GM21390 (cell line): Measurements from ENCODE around the gene LBX2.

Experiments used
- ATAC-seq: cut with Tn5 transposase; IDR thresholded peaks from one replicate; pipeline ENCODE4 v1.9.1; 2021; ENCODE audit not compliant: unreplicated experiment

Gene LBX2

DNA sequence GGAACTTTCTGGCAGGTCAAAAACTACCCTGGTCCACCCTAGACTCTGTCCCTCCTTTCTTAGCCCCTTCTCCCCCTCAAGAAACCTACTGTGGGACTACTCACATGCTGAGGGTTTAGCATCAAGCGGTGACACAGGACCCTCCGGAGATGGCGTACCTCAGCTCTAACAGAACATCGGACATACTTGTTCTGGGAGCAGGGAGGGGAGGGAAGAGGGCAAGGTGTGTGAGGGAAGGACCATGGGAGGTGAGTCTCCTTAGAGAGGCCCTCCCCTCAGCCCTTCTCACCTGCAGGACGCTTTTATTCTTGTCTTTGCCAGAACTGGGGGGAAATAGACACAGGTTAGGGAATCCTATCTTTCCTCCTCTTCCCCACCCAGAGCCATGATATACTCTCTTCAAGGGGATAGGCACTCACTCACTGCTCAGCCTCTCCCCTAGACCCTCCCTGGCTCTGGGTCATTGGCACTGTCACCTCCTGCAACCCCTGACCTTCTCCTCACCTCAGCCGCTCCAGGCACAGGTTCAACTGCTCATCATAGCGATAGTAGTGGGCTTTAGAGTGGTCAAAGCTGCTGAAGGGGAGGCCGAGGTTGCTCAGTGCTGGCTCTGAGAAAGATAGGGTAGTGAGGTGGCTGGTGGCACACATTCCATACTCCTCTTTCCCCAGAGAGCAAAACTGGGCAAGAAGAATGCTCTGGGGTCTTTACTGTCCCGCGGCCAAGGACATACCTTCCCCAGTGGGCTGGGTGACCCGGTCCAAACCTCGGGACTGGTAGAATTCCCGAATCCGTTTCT lies 6.2 kb upstream of the LBX2 start:
- ATAC-seq: no peak

DNA sequence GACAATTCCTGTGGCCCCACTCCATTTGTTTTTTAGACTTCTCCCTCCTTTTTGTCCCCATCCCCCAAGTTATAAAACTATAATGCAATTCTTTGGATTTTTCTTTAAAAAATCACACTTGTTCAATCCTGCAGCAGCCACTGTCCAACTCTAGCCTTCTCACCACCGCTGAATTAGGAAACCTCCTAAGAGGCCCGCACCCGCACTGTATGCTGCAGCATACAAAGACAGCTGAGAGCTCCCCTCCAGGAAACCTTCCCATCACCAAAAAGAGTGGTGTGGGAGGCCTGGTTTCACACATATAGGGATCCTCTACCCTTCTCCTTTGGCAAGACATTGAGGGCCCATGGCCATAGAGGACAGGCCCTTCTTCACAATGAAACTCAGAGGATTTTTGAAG lies 5.2 kb upstream of the LBX2 start:
- ATAC-seq: no peak

DNA sequence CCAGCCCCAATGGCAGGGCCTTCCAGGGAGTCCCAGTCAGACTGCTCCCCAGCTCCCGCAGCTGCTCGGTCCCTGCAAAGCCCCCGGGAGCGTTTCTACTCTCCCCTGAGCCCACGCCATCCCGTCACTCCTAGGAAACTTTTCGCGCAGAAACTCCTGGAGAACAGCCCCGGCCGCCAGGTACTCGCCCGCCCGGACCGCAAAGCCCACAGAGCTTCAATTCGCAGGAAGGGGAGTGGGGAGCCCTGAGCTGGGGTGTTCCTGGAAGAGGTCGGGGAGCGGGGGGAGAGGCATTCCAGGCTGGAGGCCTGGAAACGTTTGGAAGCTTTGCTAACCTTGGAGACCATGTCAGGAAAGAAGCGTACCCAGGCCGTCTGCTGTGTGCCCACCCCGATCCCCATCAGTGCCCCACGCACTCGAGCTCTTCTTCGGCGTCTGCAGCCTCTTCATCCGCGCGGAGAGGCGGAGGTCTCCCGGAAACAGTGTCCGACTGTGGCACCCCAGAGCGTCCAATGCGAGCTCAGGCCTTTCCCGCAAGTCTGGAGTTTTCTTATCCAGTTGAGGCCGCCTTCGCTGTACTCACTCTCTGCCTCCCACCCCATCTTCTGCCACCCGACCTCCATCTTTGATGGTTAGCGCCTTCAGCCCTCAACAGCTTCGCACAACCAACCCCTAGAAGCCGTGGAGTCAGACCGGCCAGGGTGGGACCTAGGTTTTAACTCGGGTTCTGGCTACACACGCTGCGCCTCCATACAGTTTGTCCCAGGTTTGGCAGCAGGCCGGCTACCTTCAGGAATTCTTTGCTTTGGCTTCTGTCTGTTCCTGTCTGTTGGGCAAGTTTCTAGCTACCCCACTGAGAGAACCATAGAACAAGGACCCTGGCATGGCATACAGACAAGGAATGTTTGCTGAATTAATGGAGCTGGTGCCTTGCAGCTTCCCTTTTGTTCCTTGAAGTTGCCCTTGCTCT lies 4.4 kb upstream of the LBX2 start:
- no peak for ATAC-seq

DNA sequence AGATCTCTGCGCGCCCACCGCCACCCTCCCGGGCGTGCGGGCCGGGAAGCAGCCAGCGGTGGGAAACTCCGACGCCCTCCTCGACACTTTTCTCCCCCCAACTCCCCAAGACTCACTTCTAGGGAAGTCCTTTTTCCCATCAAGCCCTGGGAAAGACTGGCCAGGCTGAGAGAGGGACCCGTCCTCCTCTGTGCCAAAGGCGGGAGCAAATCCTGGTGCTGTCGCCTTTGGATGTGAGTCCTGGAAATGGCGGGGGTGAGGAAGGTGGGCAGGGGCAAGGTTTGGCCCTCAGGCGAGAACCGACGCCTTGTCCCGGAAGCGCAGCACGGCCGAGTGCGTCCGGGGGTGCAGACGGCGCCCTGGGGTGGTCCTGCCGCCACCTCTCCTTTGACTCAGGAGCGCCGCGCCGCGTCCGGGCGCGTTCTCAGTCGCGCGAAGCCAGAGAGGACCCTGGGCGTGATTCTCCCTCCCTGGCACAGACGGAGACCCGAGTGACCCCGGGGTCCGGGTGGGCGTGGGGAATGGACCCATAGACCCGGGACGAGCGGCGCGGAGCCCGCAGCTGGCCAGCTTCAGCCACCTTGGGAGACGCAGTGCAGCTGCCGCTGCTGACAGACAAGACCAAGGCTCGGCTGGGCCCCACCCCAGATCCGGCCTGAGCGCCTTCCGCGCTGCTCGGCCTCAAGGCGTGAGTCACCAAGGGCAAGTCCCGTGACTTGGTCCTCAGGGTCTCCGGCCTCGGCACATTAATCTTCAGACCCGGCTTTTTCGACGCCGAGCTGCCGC lies 3.5 kb upstream of the LBX2 start:
- peak; percentile 35 for ATAC-seq

DNA sequence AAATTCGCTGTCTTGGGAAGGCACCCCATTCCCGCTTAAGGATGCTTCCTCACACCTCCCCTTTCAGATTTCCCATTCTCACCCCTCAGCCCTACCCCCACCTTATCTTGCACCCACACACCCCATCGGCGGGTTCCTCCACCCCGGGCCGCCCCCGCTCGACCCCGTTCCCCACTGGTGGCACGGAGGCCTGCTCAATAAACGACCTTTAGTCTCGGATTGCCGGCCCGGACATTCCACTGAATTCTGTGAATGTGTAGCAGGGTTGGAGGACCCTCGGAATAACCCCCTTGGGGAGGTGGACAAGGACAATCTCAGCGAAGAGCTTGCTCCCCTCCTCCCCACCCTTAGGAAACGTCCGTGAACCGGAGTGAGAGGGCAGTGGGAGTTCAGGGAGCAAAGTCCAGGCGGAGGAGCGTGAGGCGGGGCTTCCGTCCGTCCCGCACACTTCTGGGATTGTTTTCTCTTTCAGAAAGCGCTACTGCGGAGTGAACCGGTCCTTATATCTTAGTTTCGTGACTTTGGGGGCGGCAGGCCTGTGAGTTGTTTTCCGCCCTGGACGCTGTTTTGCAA lies 2.8 kb upstream of the LBX2 start:
- ATAC-seq: no peak

DNA sequence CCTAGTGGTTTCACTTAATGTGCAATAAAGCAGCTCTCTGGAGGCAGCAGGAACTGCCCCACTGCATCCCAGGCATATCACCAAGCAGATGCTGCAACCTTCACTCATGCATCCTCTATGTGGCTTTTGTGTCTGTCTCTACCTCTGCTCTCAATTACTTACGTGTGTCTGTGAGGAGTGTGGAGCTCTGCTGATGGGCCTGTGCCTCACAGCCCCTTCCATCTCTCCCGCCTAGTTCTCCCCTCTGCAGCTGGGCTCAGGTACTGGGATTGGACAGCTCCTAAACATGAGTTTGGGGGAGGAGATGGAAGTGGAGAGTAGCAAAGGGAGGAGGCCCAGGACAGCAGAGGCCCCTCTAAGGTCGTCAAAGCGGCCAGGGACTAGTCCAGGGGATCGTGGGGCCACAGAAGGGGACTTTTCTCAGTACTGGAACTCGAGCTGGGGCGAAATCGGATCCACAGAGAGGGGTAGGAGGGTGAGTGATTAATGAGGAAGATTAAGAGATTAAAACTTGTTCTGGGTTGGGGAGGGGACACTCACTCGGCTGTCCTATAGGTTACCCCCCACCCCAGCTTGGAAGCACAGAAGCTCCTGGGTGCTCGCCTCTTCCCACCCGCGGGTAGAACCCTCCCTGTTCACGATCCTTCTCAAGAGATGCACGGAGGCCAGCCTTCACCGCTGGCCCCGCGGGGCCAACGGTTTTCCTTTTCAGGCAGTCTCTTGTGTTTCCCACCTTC lies 2.1 kb upstream of the LBX2 start:
- ATAC-seq: no peak

DNA sequence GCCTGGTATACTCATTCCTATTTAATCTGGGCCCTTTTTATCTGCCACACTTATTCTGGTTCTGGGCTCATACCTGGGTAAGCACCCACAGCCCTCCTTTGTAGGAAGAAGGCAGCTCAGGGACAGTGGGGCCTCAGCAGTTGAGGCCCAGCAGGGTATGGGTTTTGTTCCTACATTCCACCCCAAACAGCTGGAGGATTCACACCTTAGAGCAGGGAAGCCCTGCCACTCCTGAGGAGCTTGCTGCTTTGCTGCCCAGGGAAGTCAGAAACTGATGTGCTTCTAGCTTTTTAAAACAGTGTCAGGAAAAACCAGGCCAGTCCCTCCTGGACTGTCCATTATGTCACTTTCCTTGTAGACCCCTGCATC lies 1.2 kb upstream of the LBX2 start:
- no peak for ATAC-seq

DNA sequence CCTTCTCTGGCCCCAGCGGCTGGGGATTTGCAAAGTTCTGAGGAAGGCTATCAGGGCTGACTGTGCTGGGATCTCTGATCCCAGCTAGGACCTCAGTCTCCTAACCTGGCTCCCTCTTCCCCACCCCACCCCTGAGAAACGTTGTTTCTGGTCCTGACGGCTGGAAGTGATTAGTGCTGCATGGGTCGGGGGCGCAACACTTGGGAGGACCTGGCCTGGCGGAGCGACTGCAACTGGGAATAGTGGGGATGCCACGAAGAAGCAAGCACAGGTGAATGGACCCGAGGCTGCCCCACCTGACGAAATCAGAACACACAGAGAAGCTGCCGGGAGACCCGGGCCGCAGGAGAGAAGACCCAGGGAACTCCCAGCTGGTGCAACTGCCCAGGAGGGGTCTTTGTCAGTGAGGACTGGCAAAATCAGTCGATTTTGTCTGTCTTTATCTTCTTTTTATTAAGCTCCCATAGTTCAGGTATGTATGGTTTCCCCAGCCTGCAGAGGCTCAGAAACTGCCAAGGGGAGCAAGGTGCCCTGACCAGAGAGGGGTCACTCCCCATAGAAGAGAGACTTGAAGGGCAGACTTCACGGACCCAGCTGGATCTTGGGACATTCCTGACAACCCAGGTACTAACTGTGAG lies 656 bp upstream of the LBX2 start:
- no peak for ATAC-seq

DNA sequence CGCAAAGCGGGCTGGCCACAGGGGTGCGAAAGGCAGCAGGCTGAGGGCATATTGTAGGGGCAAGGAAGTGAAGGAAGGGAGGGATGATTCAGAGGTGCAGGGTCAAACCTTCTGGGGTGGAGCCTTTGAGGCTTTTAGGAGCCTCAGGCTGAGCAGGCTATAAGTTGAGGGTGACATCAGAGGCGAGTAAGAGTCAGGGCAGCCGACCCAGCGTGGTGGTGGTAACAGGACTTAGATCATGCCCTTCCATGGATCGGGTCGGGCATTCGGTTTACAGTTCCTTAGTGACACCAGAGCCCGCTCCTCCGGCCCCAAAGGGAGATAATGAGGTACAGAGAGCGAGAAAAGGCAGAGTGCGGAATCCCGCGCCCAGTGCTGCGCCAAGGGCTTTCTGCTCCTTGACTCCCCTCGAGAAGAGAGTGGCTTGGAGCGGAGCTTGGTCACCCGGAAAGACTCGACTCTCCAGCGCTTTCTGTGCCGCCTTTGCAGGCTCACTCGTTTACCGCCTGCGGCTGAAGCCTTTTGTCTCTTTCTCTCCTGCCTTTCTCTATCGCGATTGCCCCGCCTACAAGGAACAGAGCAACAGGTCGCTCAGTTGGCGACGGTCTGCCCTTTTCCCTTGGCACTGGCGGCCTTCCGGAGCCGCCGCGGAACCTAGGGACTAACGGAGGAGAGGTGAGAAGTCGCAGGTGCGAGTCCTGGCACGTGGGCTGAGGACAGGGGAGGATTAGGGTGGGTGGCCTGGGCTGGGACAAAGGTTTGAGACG lies 720 bp downstream of the LBX2 start:
- ATAC-seq: no peak

DNA sequence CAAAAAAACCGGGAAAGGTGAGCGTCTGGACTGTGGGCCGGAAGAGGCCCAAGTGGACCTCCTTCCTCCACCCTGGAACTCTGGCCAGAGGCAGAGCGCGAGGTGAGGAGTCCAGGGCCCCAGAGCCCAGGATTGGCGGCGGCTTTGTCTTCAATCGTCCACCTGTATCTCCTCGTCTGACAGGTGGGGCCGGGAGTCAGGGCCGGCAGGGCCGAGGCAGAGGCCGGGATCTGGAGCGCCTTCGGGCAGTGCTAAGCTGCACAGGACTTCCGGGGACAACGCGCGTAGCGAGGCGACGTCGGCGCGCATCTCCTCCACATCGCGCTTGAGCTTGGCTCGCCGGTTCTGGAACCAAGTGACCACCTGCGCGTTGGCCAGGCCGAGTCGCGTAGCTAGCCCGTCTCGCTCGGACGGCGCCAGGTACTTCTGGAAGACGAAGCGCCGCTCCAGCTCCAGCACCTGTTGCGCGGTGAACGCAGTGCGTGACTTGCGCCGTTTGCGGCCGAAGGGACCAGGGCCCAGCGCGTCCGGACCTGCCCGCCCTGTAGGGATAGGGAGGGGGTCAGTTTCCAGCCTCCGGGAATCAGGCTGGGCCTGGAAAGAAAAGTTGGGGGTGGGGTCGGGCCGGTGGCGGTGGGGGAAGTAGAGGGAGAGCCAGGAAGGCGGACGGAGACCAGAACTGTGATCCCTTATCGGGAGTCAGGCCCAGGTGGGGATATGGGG lies 1.5 kb downstream of the LBX2 start:
- ATAC-seq: no peak

DNA sequence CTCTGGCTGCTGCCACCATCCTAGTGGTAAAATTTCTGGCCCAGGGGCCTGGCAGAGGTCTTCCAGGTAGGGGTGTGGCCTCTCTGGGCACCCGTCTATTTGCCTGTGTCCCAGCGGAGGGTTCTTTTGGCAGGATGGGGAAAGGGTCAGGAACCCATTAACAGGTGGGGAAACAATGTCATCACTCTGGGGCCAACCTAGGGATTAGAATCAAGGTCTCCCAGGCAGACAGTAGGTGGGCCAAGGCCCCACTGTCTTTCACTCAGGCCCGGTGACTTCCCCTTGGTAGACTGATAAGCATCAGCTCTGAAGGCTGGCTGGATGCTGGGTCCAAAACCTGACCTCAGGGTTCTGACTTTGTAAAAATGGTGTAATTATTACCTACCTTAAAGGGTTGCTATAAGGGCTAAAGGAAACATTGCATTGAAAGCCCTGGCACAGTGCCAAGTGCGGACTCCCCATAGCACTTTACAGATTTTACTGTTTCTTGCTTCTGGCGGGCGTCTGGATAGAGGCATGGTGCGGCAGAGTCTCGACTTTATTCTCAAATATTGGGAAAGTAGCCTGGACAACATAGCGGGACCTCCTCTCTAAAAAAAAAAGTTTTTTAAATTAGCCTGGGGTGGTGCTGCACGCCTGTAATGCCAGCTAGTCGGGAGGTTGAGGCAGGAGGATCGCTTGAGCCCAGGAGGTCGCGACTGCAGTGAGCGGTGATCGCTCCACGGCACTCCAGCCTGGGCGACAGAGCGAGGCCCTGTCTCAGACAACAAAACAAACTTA lies 2.2 kb downstream of the LBX2 start:
- no peak for ATAC-seq

DNA sequence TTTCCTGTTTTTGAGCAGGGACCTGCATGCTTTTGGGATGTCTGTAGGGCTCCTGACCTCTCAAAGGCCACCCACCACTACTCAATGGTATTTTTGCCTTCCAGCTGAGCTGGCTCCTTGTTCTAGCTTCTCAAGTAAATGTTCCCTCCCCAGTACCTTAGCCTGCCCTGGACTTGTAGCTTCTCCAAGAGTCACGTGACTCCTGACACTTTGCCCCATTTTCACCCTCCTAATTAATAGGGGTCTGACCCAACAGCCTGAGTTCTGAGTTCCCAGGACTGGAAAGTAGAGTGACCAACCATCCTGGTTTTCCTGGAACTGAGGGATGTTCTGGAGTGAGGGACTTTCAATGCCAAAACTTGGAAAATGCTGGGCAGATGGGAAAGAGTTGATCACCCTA lies 4.0 kb downstream of the LBX2 start:
- no peak for ATAC-seq

DNA sequence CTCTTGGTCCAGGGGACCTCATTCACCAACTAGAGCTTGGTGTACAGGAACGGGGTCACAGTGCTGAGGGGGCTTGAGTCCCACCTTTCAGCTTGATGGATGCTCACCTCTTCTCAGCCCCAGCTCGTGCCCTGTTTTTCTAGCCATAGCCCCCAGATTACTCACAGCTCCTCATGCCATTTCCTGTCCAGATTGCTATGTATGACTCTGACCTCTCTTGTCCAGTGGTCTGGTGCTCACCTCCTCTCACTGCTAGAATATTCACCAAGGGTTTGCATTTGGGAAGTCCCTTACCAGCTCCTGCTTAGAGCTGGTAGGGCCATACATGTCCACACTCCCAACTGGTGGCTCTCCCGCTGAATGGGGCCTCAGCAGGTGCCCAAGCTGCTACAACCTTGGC lies 5.9 kb downstream of the LBX2 start:
- no peak for ATAC-seq

DNA sequence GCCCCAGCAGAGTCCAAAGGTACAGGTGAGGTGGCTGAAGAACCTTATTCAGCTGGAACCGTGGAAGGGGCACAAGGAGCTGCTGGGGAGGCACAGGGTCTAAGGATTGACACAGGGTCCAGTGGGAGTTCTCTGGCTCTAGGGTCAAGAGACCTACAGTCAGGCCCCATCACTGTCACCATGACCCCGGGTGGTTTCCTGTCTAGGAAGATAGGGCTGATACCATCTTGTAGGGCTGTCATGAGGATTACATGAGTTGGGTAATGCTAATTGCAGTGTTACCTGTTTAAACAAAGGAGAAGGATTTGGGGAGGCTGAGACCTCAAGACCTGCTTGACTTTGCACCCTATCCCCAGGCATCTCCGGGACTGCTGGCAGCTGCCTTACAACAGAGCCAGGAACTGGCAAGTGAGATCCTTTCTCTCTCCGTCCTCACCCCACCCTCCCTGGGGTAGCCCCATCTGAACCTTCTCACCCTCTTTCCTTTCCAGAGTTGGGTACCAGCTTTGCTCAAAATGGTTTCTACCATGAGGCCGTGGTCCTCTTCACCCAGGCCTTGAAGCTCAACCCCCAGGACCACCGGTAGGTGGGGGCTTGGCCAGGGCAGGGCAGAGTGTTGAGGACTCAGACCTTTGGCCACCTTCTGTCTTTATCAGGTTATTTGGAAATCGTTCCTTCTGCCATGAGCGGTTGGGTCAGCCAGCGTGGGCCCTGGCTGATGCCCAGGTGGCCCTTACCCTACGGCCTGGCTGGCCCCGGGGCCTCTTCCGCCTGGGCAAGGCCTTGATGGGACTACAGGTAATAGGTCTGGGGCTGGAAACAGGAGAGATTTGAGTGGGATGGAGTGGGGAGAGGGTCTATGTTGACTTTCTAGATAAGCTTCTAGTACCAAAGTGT lies 7.5 kb downstream of the LBX2 start:
- no peak for ATAC-seq

DNA sequence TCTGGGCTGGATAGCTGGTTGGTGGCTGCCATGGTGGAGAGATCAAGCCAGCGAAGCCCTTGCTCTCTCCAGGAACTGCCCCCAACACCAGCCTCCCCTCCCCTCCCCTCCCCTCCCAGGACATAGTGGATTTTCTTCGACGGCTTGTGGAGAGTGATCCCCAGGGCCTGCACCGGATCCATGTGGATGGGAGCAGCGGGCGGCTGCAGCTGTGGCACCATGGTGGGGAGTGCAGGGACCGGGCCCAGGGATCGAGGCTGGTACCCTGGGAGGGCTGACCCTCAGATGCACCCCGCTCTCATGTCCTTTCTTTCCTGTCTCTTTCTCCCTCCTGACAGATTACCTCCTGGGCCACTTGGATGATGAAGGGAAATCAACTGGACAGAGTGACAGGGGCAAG lies 9.5 kb downstream of the LBX2 start:
- ATAC-seq: no peak

DNA sequence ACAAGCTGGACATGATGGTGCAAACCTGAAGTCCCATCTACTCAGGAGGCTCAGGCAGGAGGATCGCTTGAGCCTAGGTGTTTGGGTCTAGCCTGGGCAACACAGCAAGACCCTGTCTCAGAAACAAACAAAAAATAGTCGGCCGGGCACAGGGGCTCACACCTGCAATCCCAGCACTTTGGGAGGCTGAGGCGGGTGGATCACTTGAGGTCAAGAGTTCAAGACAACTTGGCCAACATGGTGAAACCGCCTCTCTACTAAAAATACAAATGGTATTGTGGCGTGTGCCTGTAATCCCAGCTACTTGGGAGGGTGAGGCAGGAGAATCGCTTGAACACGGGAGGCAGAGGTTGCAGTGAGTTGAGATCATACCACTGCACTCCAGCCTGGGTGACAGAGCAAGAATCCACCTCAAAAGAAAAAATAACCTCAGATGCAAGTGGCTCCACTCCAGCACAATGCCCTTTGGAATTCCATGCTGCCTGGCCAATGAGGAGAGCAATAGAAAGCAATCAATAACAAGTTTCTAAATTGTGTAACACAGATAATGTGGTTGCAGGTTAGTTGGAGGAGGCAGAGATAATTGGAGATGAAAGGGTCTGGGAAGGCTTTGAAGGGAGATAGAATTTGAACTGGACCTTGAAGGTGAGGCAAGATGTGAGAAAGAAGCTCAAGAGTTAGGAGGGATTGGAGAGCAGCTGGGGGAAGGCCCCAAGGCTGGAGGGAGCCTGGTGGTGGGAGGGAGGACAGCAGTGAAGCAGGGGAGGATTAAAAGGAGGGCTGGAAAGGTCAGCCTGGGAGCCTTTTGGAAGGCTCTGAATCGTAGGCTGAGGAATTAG lies 10.5 kb downstream of the LBX2 start:
- no peak for ATAC-seq
